Chondrocyte (in vitro differentiated cells): Measurements from ENCODE around the gene VPS41. TPM values are rescaled to one million over a fixed set of nuclear protein-coding genes. Genes with fewer than 3 reads are reported as not detected.

Source experiments
- DNase-seq: peaks from one replicate; pipeline ENCODE4 v3.0.0; 2021; ENCODE audit warnings: mixed read lengths, low spot score
- H3K27ac Mint-ChIP-seq: one replicate; pipeline ENCODE4 v1.8.0; 2021; ENCODE audit warnings: mild to moderate bottlenecking, moderate library complexity, mixed read lengths; ENCODE audit not compliant: unreplicated experiment
- H3K27me3 Mint-ChIP-seq: 2 replicates; pipeline ENCODE4 v1.8.0; 2021; ENCODE audit warnings: low read depth, mixed read lengths
- H3K36me3 Mint-ChIP-seq: 2 replicates; pipeline ENCODE4 v1.8.0; 2021; ENCODE audit warnings: low read depth, mixed read lengths
- H3K4me1 Mint-ChIP-seq: 2 replicates; pipeline ENCODE4 v1.8.0; 2021; ENCODE audit warnings: low read depth, mild to moderate bottlenecking, mixed read lengths
- H3K4me3 Mint-ChIP-seq: one replicate; pipeline ENCODE4 v1.8.0; 2021; ENCODE audit warnings: mild to moderate bottlenecking, moderate library complexity, mixed read lengths; ENCODE audit not compliant: unreplicated experiment
- H3K9me3 Mint-ChIP-seq: 2 replicates; pipeline ENCODE4 v1.8.0; 2021; ENCODE audit warnings: low read depth, mixed read lengths
- total RNA-seq: library from RNA; stranded (reverse); gene quantifications from 3 replicates; pipeline ENCODE4 v1.2.1, GENCODE V29; 2021
- TF ChIP-seq, protein P1 (sequence below): fragments of 200-600 bp; sonication (generic); IDR thresholded peaks from 2 replicates; pipeline ENCODE4 v1.5.0; 2021; ENCODE audit warnings: antibody characterized with exemption, mild to moderate bottlenecking, moderate library complexity

The VPS41 gene
- total RNA-seq, 1 donor from 2014 or later, result 83.9 TPM

DNA sequence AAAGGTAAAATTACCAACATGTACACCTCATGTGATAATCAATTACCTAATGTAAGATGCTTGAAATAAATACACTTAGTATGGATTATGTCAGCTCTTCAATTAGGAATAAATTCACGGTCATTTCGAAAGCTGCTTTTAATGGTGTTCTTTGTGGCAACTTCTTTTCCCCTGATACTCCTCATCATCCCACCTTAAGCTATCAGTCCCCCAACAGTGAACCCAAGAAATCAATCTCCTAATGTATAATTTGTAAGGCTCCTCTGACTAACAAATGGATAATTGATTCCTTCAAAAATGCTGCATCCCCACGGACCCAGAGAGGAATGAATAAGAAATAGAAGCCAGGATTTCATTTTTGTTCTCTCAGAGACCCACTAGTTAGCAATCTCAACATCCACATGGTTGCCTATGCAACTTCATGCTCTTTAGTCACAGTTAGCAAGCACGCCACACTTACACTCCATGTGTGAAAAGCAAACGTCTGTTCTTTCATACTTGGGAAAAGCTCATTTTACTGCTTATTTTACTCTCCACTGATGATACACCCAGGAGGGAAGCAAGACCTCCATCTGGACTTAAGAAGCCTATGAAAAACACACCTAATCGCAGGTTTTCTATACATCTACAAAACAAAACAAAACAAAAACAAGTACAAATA is 70.1 kb downstream of the VPS41 start:
- Mint-ChIP-seq H3K36me3 (no peaks in the 10 kb centered on the region), H3K27ac (no peak overlapping the region), H3K4me1 (peaks cover 18% of the 10 kb centered on the region), H3K27me3 (no peaks in the 10 kb centered on the region), H3K9me3 (no peaks in the 10 kb centered on the region), H3K4me3 (no peak overlapping the region)
- DNase-seq, result no peak
- TF ChIP-seq, protein P1, sequence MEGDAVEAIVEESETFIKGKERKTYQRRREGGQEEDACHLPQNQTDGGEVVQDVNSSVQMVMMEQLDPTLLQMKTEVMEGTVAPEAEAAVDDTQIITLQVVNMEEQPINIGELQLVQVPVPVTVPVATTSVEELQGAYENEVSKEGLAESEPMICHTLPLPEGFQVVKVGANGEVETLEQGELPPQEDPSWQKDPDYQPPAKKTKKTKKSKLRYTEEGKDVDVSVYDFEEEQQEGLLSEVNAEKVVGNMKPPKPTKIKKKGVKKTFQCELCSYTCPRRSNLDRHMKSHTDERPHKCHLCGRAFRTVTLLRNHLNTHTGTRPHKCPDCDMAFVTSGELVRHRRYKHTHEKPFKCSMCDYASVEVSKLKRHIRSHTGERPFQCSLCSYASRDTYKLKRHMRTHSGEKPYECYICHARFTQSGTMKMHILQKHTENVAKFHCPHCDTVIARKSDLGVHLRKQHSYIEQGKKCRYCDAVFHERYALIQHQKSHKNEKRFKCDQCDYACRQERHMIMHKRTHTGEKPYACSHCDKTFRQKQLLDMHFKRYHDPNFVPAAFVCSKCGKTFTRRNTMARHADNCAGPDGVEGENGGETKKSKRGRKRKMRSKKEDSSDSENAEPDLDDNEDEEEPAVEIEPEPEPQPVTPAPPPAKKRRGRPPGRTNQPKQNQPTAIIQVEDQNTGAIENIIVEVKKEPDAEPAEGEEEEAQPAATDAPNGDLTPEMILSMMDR, result no peak

DNA sequence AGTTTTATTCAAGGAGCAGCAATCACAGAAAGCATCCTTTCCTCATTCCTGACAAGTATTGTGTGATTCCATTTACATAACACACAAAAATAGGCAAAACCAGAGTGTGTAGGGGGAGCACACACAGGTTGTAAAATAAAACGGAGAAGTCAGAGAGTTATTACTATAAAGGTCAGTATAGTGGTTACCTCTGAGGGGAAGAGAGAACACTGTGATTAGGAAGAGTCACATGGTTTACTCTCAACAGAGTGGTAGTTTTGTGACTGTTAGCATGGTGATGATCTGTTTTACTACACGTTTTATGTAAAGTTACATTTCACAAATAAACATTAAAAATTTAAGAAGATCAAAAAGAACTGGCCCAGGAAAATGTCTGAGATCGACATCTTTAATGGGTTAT is 74.6 kb downstream of the VPS41 start:
- no peak overlapping the region for H3K4me3 Mint-ChIP-seq
- no peaks in the 10 kb centered on the region for H3K36me3 Mint-ChIP-seq
- H3K4me1 Mint-ChIP-seq, result peaks cover 22% of the 10 kb centered on the region
- H3K27ac Mint-ChIP-seq, result no peak overlapping the region
- H3K9me3 Mint-ChIP-seq, result no peaks in the 10 kb centered on the region
- no peaks in the 10 kb centered on the region for H3K27me3 Mint-ChIP-seq
- TF ChIP-seq, protein P1, result no peak
- no peak for DNase-seq

DNA sequence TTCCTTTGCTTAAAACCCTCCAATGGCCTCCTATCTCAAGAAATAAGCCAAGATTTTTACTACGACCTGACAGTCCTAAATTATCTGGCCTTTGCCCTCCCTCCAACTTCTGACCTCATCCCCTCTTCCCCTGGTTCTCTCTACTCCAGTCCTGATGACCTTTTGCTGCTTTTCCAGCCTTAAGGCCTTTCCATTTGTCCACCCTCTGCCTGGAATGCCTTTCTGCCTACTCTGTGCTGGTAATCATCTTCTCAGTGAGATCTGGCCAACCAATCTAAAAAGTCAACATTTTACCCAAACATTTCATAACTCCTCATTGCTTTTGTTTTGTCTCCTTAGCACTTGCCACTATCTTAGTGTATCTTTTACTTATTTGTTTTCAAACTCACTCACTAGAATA is 75.7 kb downstream of the VPS41 start:
- no peak overlapping the region for H3K4me3 Mint-ChIP-seq
- TF ChIP-seq, protein P1, result no peak
- H3K27ac Mint-ChIP-seq, result no peak overlapping the region
- no peaks in the 10 kb centered on the region for H3K36me3 Mint-ChIP-seq
- H3K4me1 Mint-ChIP-seq, result peaks cover 22% of the 10 kb centered on the region
- DNase-seq, result no peak
- no peaks in the 10 kb centered on the region for H3K9me3 Mint-ChIP-seq
- H3K27me3 Mint-ChIP-seq, result no peaks in the 10 kb centered on the region

DNA sequence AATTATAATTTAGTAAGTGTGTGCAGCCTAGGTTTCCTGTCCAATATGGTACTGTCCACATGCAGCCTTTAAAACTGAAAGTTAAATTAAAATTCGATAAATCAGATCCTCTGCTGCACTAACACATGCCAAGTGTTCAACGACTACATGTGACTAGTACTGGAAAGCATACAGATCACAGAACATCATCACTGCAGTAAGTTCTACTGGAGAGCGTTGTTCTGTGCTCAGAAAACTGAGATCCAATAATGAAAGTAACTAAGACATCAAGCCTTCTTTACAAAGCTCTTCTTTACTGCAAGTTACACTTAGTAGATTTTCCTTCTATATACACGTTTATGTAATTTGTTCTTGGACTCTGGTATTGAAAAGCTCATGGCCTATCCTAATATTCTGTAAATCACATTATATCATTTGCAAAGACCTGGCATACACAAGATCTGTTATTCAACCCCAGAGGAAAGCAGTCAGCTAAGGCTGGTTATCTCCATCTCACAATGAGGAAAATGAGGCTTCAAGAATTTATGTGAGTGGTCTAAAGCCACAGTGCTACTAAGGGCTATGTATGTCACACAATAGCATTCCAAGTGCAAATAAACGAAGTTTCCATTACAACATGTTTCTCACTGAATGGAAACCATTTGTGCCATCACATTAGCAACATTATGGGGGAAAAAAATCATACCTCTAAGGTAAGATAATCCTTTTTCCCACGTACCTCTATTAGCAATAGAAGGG is 77.6 kb downstream of the VPS41 start:
- Mint-ChIP-seq H3K4me3 (no peak overlapping the region), H3K27me3 (no peaks in the 10 kb centered on the region), H3K9me3 (no peaks in the 10 kb centered on the region), H3K4me1 (peaks cover 26% of the 10 kb centered on the region), H3K36me3 (no peaks in the 10 kb centered on the region), H3K27ac (no peak overlapping the region)
- TF ChIP-seq, protein P1, result no peak
- no peak for DNase-seq

DNA sequence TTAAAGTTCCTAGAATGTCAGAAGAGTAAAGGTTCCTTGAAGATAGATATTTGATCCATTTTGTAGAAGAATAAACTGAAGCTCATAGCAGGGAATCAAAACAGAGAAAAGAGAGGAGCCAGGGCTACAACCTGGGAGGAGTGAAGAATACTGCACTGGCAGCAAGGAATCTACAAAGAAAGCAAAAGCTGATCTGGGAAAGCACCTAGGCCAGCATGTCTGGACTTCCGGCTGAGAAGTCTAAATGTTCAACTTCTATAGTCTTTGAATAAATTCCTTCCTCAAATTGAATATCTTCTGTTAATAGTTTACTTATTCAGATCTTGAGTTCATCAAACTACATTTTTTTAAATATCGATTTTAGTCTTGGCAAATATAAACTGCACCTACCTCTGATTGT is 78.2 kb downstream of the VPS41 start:
- Mint-ChIP-seq H3K4me1 (peaks cover 32% of the 10 kb centered on the region), H3K4me3 (no peak overlapping the region), H3K27ac (no peak overlapping the region), H3K27me3 (no peaks in the 10 kb centered on the region), H3K36me3 (no peaks in the 10 kb centered on the region), H3K9me3 (no peaks in the 10 kb centered on the region)
- TF ChIP-seq, protein P1, result no peak
- DNase-seq, result no peak
